Astrocyte of the cerebellum (primary cell): ENCODE measurements around the gene SLC38A10.
"Not testable (repeated sequence)": the region's sequence is repeated elsewhere in the genome, so short reads cannot be mapped to it uniquely, and the experiment has no call there.

ENCODE experiments used
- DNase-seq: peaks from one replicate; pipeline ENCODE4 v3.0.0-alpha.2; 2011; ENCODE audit warnings: low read depth
- H3K4me3 ChIP-seq: 2 replicates; pipeline ENCODE4 v1.5.1; 2011; ENCODE audit warnings: mild to moderate bottlenecking, low read depth, low read length, moderate library complexity
- in situ Hi-C: cut with HindIII; loops from 2 replicates; pipeline ENCODE4 v1.10.0; 2017; ENCODE audit warnings: low sequenced_read_pairs
- TF ChIP-seq, protein P1 (sequence below): IDR thresholded peaks from 2 replicates; pipeline ENCODE4 v1.5.1; 2012; ENCODE audit warnings: low read length, low read depth, moderate library complexity, mild to moderate bottlenecking; ENCODE audit errors: missing control alignments

The SLC38A10 gene

DNA sequence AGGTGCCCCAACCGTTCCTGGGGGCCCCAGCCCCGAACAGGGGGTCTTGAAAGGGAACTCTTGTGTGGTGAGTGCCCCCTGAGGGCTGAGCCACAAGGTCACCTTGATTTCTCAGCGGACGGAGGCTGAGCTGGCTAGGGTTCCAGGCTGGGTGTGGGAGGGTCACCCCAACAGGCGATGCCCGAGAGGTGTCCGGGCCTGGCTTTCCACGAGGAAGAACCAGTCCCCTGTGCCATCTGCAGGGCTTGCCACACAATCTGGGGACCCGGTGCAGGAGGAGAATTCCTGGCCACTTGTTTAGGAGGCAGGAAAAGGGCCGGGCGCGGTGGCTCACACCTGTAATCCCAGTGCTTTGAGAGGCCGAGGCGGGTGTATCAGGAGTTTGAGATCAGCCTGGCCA, 16.8 kb upstream of the SLC38A10 start:
- H3K4me3 ChIP-seq: no peak overlapping the region
- TF ChIP-seq, protein P1, sequence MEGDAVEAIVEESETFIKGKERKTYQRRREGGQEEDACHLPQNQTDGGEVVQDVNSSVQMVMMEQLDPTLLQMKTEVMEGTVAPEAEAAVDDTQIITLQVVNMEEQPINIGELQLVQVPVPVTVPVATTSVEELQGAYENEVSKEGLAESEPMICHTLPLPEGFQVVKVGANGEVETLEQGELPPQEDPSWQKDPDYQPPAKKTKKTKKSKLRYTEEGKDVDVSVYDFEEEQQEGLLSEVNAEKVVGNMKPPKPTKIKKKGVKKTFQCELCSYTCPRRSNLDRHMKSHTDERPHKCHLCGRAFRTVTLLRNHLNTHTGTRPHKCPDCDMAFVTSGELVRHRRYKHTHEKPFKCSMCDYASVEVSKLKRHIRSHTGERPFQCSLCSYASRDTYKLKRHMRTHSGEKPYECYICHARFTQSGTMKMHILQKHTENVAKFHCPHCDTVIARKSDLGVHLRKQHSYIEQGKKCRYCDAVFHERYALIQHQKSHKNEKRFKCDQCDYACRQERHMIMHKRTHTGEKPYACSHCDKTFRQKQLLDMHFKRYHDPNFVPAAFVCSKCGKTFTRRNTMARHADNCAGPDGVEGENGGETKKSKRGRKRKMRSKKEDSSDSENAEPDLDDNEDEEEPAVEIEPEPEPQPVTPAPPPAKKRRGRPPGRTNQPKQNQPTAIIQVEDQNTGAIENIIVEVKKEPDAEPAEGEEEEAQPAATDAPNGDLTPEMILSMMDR: no peak
- no peak for DNase-seq
- in situ Hi-C loops: no loop called here

DNA sequence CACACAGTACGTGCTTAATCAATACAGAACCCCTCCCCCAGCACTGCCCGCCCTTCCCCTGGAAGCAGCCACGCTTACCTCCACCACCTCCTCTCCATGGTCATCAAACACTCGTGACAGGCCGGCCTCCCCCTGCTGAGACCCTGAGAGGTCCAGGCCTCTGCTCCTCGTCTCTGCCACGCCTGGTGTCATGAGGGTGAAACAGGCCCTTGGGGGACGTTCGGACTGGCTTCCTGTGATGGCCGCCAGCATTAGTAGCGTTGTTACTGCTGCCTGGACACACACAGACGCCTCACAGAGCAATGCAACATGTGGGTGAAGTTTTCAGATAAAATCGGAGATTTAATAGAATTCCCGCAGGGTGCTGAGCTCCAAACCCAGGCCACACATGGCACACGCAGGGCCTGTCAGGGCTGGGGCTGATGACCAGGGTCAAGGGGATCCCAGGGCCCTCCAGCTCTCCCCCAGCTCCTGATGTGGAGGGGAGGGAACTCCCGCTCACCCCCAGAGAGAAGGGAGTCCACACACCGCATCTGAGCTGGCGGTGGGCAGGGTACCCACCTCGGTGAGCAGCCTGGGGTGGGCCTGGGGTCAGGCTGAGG, 15.9 kb upstream of the SLC38A10 start:
- no peak for DNase-seq
- no peak overlapping the region for H3K4me3 ChIP-seq
- in situ Hi-C loops: no loop called here
- TF ChIP-seq, protein P1: no peak

DNA sequence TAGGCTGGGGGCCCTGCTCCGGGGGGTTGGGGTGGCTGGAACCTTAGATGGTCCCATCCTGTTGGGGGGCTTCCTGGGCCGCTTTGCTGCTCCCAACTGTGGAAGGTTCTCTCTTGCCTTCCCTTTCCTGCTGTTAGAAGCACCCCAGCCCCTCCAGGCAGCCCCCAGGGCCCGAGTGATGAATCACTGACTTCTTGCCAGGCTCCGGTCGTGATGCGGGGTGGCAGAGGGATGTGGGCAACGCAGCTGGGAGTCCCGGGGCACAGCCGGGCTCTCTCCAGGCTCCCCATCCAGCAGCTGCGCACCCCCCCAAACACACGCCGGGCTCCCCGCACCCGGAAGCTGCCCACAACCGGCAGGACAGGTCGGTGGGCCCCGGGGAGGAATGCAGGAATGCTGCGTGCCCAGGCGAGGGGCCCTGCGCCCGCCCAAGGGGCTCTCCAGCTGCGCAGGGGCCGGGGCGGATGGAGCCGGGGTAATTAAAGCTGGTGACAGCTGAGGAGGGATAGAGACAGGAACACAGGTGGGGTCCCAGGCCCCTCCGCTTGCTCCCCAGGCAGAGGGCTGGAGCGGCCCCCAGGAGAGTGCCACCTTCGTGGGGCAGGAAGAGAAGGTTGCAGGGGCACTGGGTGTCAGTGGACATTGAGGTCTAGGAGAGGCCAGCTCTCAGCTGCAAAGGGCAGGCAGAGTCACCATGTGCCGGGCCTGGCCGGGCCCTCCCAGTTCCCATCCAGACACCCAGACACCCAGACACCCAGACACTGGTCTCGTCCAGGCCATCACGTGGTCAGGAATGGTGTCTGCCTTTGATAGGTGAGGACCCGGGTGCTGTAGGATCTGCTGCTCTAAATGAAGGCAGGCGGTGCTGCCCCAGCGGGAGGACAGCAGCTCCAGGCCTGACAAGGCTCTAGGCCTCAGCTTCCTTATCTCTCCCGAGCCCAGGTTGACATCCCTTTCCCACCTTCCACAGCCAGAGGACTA, 15.0 kb upstream of the SLC38A10 start:
- no peak overlapping the region for H3K4me3 ChIP-seq
- no peak for DNase-seq
- in situ Hi-C loops: no loop called here
- TF ChIP-seq, protein P1: no peak

DNA sequence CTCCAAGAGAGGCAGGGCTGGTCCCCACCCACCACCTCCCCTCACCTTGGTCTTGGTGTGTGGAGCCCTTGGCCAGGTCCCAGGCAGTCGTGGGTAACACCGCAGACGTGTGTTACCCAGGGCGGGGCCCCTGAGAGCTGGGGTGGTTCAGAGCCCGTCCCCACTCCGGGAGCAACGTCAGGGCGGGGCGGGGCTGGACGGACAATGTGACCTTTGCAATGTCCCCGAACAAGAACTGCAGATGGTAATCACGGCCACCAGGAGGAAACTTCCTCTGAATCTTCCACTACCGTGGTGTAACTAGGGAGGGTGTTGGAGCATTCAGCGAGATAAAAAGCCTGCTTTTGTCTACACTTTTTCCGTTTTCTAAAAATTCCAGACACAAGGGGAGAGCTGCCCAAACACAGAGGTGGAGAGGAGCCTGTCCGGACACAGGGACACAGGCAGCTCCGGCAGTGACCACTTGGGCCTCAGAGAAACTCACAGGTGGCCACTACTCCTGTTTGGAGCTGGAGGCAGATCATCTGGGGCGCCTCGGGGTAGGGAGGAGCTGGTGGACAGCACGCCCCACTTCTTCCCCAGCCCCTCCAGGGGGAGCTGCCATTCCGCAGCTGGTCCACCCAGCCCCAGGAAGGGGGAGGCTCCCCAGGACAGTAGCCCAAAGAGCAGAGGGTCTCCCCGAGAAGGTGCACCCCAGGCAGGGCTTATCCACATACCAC, 14.2 kb upstream of the SLC38A10 start:
- H3K4me3 ChIP-seq: no peak overlapping the region
- DNase-seq: peak; percentile 6
- in situ Hi-C loops: no loop called here
- TF ChIP-seq, protein P1: peak; percentile 38

DNA sequence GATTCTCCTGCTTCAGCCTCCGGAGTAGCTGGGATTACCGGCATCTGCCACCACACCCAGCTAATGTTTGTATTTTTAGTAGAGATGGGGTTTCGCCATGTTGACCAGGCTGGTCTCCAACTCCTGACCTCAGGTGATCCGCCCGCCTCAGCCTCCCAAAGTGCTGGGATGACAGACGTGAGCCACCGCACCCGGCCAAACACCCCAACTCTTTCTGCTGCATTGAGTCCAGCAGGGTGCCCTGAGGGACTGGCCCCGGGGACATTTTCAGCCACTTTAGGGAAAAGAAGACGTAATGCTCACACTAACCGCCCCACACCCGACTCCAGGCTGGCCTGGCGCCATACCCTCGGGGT, 13.7 kb upstream of the SLC38A10 start:
- in situ Hi-C loops, H3K4me3 ChIP-seq, DNase-seq: not testable (repeated sequence)

DNA sequence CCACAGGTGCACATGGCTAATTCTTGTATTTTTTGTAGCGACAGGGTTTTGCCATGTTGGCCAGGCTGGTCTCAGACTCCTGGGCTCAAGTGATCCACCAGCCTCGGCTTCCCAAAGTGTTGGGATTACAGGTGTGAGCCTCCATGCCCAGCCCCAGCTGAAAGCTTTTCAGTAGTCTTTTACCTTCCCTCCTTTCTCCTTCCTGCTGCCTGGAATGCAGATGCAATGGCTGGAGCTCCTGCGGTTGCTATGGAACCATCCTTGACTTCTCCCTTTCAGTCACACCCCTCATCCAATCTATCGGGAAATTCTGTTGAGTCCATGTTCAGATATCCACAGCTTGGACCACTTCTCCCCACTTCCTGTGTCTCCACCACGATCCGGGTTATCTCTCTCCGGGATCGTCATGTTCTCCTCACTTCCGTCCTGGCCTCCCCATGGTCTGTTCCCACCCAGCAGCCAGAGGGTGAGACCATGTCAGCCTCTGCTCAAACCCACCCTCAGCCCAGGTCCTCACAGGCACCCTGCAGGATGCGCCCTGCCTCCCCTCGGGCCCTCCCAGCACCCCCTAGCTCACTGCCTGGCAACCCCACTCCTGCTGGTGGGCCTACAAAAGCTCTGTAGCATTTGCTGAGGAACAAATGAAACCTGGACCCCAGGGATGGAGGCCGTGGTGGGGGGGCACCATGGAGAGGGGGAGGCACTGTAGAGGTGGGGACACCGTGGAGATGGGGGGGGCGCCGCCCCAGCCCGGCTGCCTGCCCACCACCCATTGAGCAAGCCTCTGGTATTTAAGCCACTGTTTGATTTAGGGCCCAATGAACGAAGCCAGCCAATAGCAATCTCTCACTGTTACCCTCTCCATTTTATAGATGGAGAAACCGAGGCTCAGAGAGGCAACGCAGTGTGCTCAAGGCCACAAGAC, 12.8 kb upstream of the SLC38A10 start:
- DNase-seq: no peak
- TF ChIP-seq, protein P1: no peak
- no peak overlapping the region for H3K4me3 ChIP-seq
- in situ Hi-C loops: no loop called here
